SK-N-SH (cell line): ENCODE measurements around the gene STK17B. TPM values are rescaled to one million over a fixed set of nuclear protein-coding genes. Genes with fewer than 3 reads are reported as not detected.

ENCODE experiments used
- CTCF ChIA-PET: fragments of 300-600, 350-600 bp; formaldehyde crosslinking; extraction: SDS; loops from one replicate; lab custom pipeline; 2021; lab: Yijun Ruan, JAX
- POLR2A ChIA-PET: fragments of 350-600 bp; sonication (Branson Sonifier 250); formaldehyde crosslinking; extraction: SDS; loops from one replicate; lab custom pipeline; 2020; ENCODE audit warnings: antibody characterized with exemption, inconsistent platforms; lab: Yijun Ruan, JAX
- DNase-seq: peaks from one replicate; pipeline ENCODE4 v3.0.0; 2012
- H2AFZ ChIP-seq: fragments of 200-600 bp; sonication (generic); 2 replicates; pipeline ENCODE4 v1.8.1; 2016; ENCODE audit warnings: antibody characterized with exemption, mild to moderate bottlenecking, low read depth
- H3F3A ChIP-seq: fragments of 200-600 bp; sonication (generic); replicated peaks from 2 replicates; pipeline ENCODE3; 2016; ENCODE audit warnings: antibody characterized with exemption, mild to moderate bottlenecking; ENCODE audit not compliant: insufficient read depth
- H3K27ac ChIP-seq, 2 experiments: fragments of 200-500 bp in 1 of 2; fragments of 200-600 bp in 1 of 2; sonication (Bioruptor generic) in 1 of 2; sonication (generic), shearing (Covaris generic) in 1 of 2; 2 replicates each; pipeline versions ENCODE4 v1.5.1 to v1.6.1; 2014 to 2016; ENCODE audit warnings: low read depth in 2 of 2, inconsistent platforms in 1 of 2, low read length in 1 of 2, mild to moderate bottlenecking in 1 of 2, mixed read lengths in 1 of 2
- H3K27me3 ChIP-seq: fragments of 200-600 bp; sonication (generic), shearing (Covaris generic); 2 replicates; pipeline ENCODE4 v1.6.1; 2016; ENCODE audit warnings: mixed run types; ENCODE audit not compliant: insufficient read depth
- H3K36me3 ChIP-seq, 2 experiments: fragments of 200-500 bp in 1 of 2; fragments of 200-600 bp in 1 of 2; sonication (Bioruptor generic) in 1 of 2; sonication (generic) in 1 of 2; replicated peaks in 1 of 2; 2 replicates each; pipeline versions ENCODE3 to v1.5.1; 2014 to 2016; ENCODE audit warnings: low read length in 1 of 2, mild to moderate bottlenecking in 1 of 2; ENCODE audit not compliant: insufficient read depth in 2 of 2, control insufficient read depth in 1 of 2
- H3K4me1 ChIP-seq, 2 experiments: fragments of 200-500 bp in 1 of 2; fragments of 200-600 bp in 1 of 2; sonication (Bioruptor generic) in 1 of 2; sonication (generic), shearing (Covaris generic) in 1 of 2; 2 replicates each; pipeline versions ENCODE4 v1.5.1 to v1.6.1; 2014 to 2016; ENCODE audit warnings: low read depth in 1 of 2, low read length in 1 of 2, mixed run types in 1 of 2; ENCODE audit not compliant: insufficient read depth in 2 of 2, control insufficient read depth in 1 of 2
- H3K4me2 ChIP-seq: fragments of 200-600 bp; sonication (generic), shearing (Covaris generic); 2 replicates; pipeline ENCODE4 v1.6.1; 2017; ENCODE audit warnings: mixed run types
- H3K4me3 ChIP-seq, 2 experiments: fragments of 200-500 bp in 1 of 2; fragments of 200-600 bp in 1 of 2; sonication (Bioruptor generic) in 1 of 2; sonication (generic), shearing (Covaris generic) in 1 of 2; 2 replicates each; pipeline versions ENCODE4 v1.5.1 to v1.8.1; 2014 to 2016; ENCODE audit warnings: low read depth in 2 of 2, inconsistent platforms in 1 of 2, low read length in 1 of 2, mild to moderate bottlenecking in 1 of 2, mixed read lengths in 1 of 2, moderate library complexity in 1 of 2
- H3K79me2 ChIP-seq: fragments of 200-600 bp; sonication (generic); 2 replicates; pipeline ENCODE4 v1.8.1; 2017; ENCODE audit warnings: mild to moderate bottlenecking; ENCODE audit not compliant: insufficient read depth
- H3K9ac ChIP-seq: fragments of 200-600 bp; sonication (generic); 2 replicates; pipeline ENCODE4 v1.6.1; 2017; ENCODE audit warnings: mixed run types
- H3K9me2 ChIP-seq: fragments of 200-600 bp; sonication (generic); 2 replicates; pipeline ENCODE4 v1.6.1; 2017; ENCODE audit warnings: mixed run types
- H3K9me3 ChIP-seq: fragments of 200-600 bp; sonication (generic); 2 replicates; pipeline ENCODE4 v1.6.1; 2017; ENCODE audit warnings: mixed run types, mild to moderate bottlenecking, moderate library complexity
- H4K20me1 ChIP-seq: fragments of 200-600 bp; sonication (generic); 2 replicates; pipeline ENCODE4 v1.6.1; 2017; ENCODE audit warnings: mild to moderate bottlenecking, mixed run types; ENCODE audit not compliant: insufficient read depth
- CTCF ChIP-seq: fragments of 200-600 bp; sonication (generic); IDR thresholded peaks from 2 replicates; pipeline ENCODE4 v1.6.1; 2017; ENCODE audit warnings: antibody characterized with exemption, mild to moderate bottlenecking, moderate library complexity
- ELF1 ChIP-seq: IDR thresholded peaks from 2 replicates; pipeline ENCODE4 v1.4.0; 2012
- EZH2phosphoT487 ChIP-seq: fragments of 200-600 bp; sonication (generic); IDR thresholded peaks from 2 replicates; pipeline ENCODE4 v1.6.1; 2017; ENCODE audit warnings: low read depth, mixed run types, mild to moderate bottlenecking, antibody characterized with exemption, moderate library complexity, borderline replicate concordance
- FOSL2 ChIP-seq: IDR thresholded peaks from 2 replicates; pipeline ENCODE4 v1.4.0; 2012; ENCODE audit warnings: low read depth, mild to moderate bottlenecking, moderate library complexity, borderline replicate concordance
- FOXJ3 ChIP-seq: sonication (generic); formaldehyde crosslinking; IDR thresholded peaks from 2 replicates; pipeline ENCODE4 v1.5.1; 2020; ENCODE audit warnings: mild to moderate bottlenecking, missing genetic modification reagents
- FOXM1 ChIP-seq: IDR thresholded peaks from 2 replicates; pipeline ENCODE4 v1.4.0; 2012; ENCODE audit warnings: low read depth, mild to moderate bottlenecking
- JUND ChIP-seq: IDR thresholded peaks from 2 replicates; pipeline ENCODE4 v1.4.0; 2012
- MXI1 ChIP-seq: IDR thresholded peaks from 2 replicates; pipeline ENCODE4 v1.6.1; 2012; ENCODE audit warnings: mild to moderate bottlenecking, low read depth, low read length, improper control_type of control experiment
- NRF1 ChIP-seq: IDR thresholded peaks from 2 replicates; pipeline ENCODE4 v1.6.1; 2012; ENCODE audit warnings: low read depth, mild to moderate bottlenecking, low read length
- RCOR1 ChIP-seq: fragments of 150-350 bp; IDR thresholded peaks from 2 replicates; pipeline ENCODE4 v1.6.1; 2017; ENCODE audit warnings: antibody characterized with exemption, low read length
- RFX5 ChIP-seq: IDR thresholded peaks from 2 replicates; pipeline ENCODE4 v1.6.1; 2012; ENCODE audit warnings: mild to moderate bottlenecking, improper control_type of control experiment, low read length
- RXRA ChIP-seq: IDR thresholded peaks from 2 replicates; pipeline ENCODE4 v1.4.0; 2012; ENCODE audit warnings: low read depth, mild to moderate bottlenecking, borderline replicate concordance
- TAF1 ChIP-seq: IDR thresholded peaks from 2 replicates; pipeline ENCODE4 v1.6.1; 2012; ENCODE audit warnings: low read depth, mild to moderate bottlenecking, low read length, moderate library complexity, borderline replicate concordance
- TEAD4 ChIP-seq: IDR thresholded peaks from 2 replicates; pipeline ENCODE4 v1.4.0; 2012; ENCODE audit warnings: mild to moderate bottlenecking, borderline replicate concordance; ENCODE audit not compliant: insufficient read depth
- YY1 ChIP-seq: IDR thresholded peaks from 2 replicates; pipeline ENCODE4 v1.4.0; 2012; ENCODE audit warnings: low read depth, mild to moderate bottlenecking
- WGBS: methylation state at CpG from one replicate; pipeline ENCODE4 v1.1.6; 2017; ENCODE audit warnings: low lambda C conversion rate; 5-methylcytosine and 5-hydroxymethylcytosine counted together
- polyA plus RNA-seq, 3 experiments: library from polyadenylated mRNA; depleted of rRNA; stranded (reverse); fragments of >200 nt; gene quantifications; 2 replicates each; pipeline ENCODE4 v1.2.3, GENCODE V29; 2012
- TF ChIP-seq, protein P1 (sequence below): IDR thresholded peaks from 2 replicates; pipeline ENCODE4; 2012
- TF ChIP-seq, protein P2 (sequence below): IDR thresholded peaks from 2 replicates; pipeline ENCODE4 v1.6.1; 2012; ENCODE audit warnings: mild to moderate bottlenecking, low read depth, low read length, moderate library complexity

The STK17B gene
- polyA plus RNA-seq, 1 of the 3 experiments (the other 2 are of a cell fraction) = 5.1 TPM

- Histone ChIP-seq H3K27me3 (no peaks in the 10 kb centered on the region), H3K9ac (no peak overlapping the region), H3K9me3 (no peaks in the 10 kb centered on the region), H4K20me1 (no peaks in the 10 kb centered on the region), H3K9me2 (no peaks in the 10 kb centered on the region), H3K4me2 (no peak overlapping the region), H3K79me2 (no peaks in the 10 kb centered on the region), H2AFZ (no peak overlapping the region), H3K4me3 (no peak overlapping the region), H3K36me3 (peaks cover 11 to 99% of the 10 kb centered on the region in 2 experiments), H3F3A (peaks cover 9% of the 10 kb centered on the region), H3K4me1 (no peaks in the 10 kb centered on the region), H3K27ac (no peak overlapping the region)
- no peak for DNase-seq
- WGBS = 96% methylated on average over 4 of the region's 4 CpGs
- no peak for TF ChIP-seq ELF1
- POLR2A ChIA-PET = no interaction called here
- CTCF ChIA-PET = no interaction called here
Measured at GRCh38 chr2:196217116-196217515, 45.7 kb upstream of the STK17B start.

DNA sequence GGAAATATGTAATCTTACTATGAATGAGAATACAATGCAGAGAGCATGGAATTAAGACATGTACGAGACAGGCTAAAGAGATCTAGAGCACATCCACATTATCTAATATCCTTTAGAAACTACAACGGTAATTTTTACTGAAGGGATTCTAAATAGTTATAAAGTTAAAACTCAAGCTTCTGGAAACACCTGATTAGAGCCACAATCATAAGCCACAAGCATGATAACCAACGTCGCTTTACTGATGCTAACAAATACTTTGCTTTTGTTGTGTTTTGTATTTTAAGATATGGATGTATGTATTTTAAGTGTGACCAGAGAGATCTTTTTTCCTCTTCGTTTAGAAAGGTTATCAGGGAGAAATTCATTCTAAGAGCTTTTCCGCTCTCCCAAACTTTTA is 44.0 kb upstream of the STK17B start:
- Histone ChIP-seq H3K4me1 (0 out of 4 replicates have a peak, but pooled peaks cover 0 to 3% of the 10 kb centered on the region in 2 experiments), H3K9ac (no peak overlapping the region), H3K9me3 (no peaks in the 10 kb centered on the region), H3K36me3 (peaks cover 11 to 87% of the 10 kb centered on the region in 2 experiments)
- CTCF ChIA-PET = interaction anchor here (1.2 kb wide), 1 partner anchor 14 kb away, joined by 3 read pairs; no protein-coding TSS in a partner anchor
- DNase-seq = no peak
- WGBS = 87% methylated on average over 6 of the region's 6 CpGs
- TF ChIP-seq, protein P1, sequence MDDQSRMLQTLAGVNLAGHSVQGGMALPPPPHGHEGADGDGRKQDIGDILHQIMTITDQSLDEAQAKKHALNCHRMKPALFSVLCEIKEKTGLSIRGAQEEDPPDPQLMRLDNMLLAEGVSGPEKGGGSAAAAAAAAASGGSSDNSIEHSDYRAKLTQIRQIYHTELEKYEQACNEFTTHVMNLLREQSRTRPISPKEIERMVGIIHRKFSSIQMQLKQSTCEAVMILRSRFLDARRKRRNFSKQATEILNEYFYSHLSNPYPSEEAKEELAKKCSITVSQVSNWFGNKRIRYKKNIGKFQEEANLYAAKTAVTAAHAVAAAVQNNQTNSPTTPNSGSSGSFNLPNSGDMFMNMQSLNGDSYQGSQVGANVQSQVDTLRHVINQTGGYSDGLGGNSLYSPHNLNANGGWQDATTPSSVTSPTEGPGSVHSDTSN = no peak
- TF ChIP-seq TAF1 = no peak
- no peak for TF ChIP-seq NRF1
- no peak for TF ChIP-seq RCOR1
- TF ChIP-seq JUND = no peak
- TF ChIP-seq, all 33 proteins: peak for 0
- H3K4me3 ChIP-seq = no peak overlapping the region
- no peaks in the 10 kb centered on the region for H3K9me2 ChIP-seq
- H3K4me2 ChIP-seq = no peak overlapping the region
- no peaks in the 10 kb centered on the region for H4K20me1 ChIP-seq
- no peaks in the 10 kb centered on the region for H3K27me3 ChIP-seq
- POLR2A ChIA-PET = no interaction called here
- no peaks in the 10 kb centered on the region for H3K79me2 ChIP-seq
- H3F3A ChIP-seq = peaks cover 4% of the 10 kb centered on the region
- no peak overlapping the region for H2AFZ ChIP-seq
- no peak overlapping the region for H3K27ac ChIP-seq

DNA sequence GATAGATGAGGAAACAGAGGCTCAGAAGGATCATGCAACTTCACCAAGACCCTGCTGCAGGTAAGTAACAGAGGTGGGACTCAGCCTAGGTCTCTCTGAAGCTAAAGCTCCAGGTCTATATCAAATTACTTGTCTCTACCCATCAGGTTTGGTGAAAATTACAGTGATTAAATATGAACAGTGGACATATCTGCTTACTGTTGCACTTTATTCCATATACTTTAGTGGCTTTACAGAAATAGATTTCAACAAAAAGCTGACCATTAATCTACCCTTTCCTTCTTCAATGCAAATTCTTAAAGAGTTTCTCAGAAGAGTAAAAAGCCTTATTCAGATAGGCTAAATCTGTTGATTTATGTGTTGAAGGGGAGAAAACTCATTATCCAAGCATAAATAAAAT is 42.8 kb upstream of the STK17B start:
- H3K9me2 ChIP-seq = no peaks in the 10 kb centered on the region
- ChIA-PET CTCF (no interaction called here), POLR2A (no interaction called here)
- DNase-seq = no peak
- H3K4me3 ChIP-seq = no peak overlapping the region
- no peaks in the 10 kb centered on the region for H3K27me3 ChIP-seq
- peaks cover 2% of the 10 kb centered on the region for H3F3A ChIP-seq
- no peak overlapping the region for H2AFZ ChIP-seq
- peaks cover 9 to 81% of the 10 kb centered on the region in 2 experiments for H3K36me3 ChIP-seq
- H4K20me1 ChIP-seq = no peaks in the 10 kb centered on the region
- H3K9ac ChIP-seq = no peak overlapping the region
- H3K4me2 ChIP-seq = no peak overlapping the region
- no peaks in the 10 kb centered on the region for H3K79me2 ChIP-seq
- H3K9me3 ChIP-seq = no peaks in the 10 kb centered on the region
- H3K27ac ChIP-seq = no peak overlapping the region
- H3K4me1 ChIP-seq = 0 out of 4 replicates have a peak, but pooled peaks cover 0 to 3% of the 10 kb centered on the region in 2 experiments
- TF ChIP-seq FOXJ3 (CRISPR knock-in tag) = no peak
- TF ChIP-seq RCOR1 = no peak
- no peak for TF ChIP-seq FOSL2
- TF ChIP-seq, protein P2, sequence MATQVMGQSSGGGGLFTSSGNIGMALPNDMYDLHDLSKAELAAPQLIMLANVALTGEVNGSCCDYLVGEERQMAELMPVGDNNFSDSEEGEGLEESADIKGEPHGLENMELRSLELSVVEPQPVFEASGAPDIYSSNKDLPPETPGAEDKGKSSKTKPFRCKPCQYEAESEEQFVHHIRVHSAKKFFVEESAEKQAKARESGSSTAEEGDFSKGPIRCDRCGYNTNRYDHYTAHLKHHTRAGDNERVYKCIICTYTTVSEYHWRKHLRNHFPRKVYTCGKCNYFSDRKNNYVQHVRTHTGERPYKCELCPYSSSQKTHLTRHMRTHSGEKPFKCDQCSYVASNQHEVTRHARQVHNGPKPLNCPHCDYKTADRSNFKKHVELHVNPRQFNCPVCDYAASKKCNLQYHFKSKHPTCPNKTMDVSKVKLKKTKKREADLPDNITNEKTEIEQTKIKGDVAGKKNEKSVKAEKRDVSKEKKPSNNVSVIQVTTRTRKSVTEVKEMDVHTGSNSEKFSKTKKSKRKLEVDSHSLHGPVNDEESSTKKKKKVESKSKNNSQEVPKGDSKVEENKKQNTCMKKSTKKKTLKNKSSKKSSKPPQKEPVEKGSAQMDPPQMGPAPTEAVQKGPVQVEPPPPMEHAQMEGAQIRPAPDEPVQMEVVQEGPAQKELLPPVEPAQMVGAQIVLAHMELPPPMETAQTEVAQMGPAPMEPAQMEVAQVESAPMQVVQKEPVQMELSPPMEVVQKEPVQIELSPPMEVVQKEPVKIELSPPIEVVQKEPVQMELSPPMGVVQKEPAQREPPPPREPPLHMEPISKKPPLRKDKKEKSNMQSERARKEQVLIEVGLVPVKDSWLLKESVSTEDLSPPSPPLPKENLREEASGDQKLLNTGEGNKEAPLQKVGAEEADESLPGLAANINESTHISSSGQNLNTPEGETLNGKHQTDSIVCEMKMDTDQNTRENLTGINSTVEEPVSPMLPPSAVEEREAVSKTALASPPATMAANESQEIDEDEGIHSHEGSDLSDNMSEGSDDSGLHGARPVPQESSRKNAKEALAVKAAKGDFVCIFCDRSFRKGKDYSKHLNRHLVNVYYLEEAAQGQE = no peak
- TF ChIP-seq RXRA = no peak
- TF ChIP-seq EZH2phosphoT487 = no peak
- no peak for TF ChIP-seq RFX5
- TF ChIP-seq YY1 = no peak
- no peak for TF ChIP-seq CTCF
- TF ChIP-seq MXI1 = no peak
- TF ChIP-seq TAF1 = no peak
- no peak for TF ChIP-seq FOXM1
- TF ChIP-seq TEAD4 = no peak
